Measurements from ENCODE around the gene UNC5A. TPM values are rescaled to one million over a fixed set of nuclear protein-coding genes. Genes with fewer than 3 reads are reported as not detected.
A peak's percentile ranks its signal among the peaks of the same experiment; 100 is the strongest.

Gene UNC5A
- total RNA-seq, result 0.29 TPM
- long read RNA-seq, result 0 reads

GRCh38 chr5:176810081-176810597 is at the start of gene UNC5A:
UNC5A (plus strand) TSS chr5:176810559; CDS start chr5:176810751, 192 bp downstream.
- DNase-seq (ENCODE audit: low spot score), result no peak

- no peak for DNase-seq (ENCODE audit: low spot score)
Measured at GRCh38 chr5:176761755-176762154, 48.6 kb upstream of the UNC5A start.

GRCh38 chr5:176762489-176762888 is 47.9 kb upstream of the UNC5A start:
- no peak for DNase-seq (ENCODE audit: low spot score)

- no peak for DNase-seq (ENCODE audit: low spot score)
Measured at GRCh38 chr5:176765687-176766086, 44.7 kb upstream of the UNC5A start.

GRCh38 chr5:176768174-176768970 is 42.0 kb upstream of the UNC5A start:
- DNase-seq (ENCODE audit: low spot score), result peak; percentile 79

GRCh38 chr5:176769911-176770310 is 40.4 kb upstream of the UNC5A start:
- DNase-seq (ENCODE audit: low spot score), result peak; percentile 79

- no peak for DNase-seq (ENCODE audit: low spot score)
Measured at GRCh38 chr5:176770431-176770830, 39.9 kb upstream of the UNC5A start.

GRCh38 chr5:176771102-176771845 is 39.1 kb upstream of the UNC5A start:
- DNase-seq (ENCODE audit: low spot score), result peak; percentile 43

GRCh38 chr5:176772271-176773210 is 37.8 kb upstream of the UNC5A start:
- DNase-seq (ENCODE audit: low spot score), result peak; percentile 77

GRCh38 chr5:176773408-176774035 is 36.8 kb upstream of the UNC5A start:
- DNase-seq (ENCODE audit: low spot score), result peak; percentile 62

GRCh38 chr5:176774216-176775171 is 35.9 kb upstream of the UNC5A start:
- DNase-seq (ENCODE audit: low spot score), result peak; percentile 81

GRCh38 chr5:176775409-176775808 is 35.0 kb upstream of the UNC5A start:
- no peak for DNase-seq (ENCODE audit: low spot score)

GRCh38 chr5:176776141-176776865 is 34.1 kb upstream of the UNC5A start:
- peak; percentile 64 for DNase-seq (ENCODE audit: low spot score)

GRCh38 chr5:176776916-176777315 is 33.4 kb upstream of the UNC5A start:
- peak; percentile 74 for DNase-seq (ENCODE audit: low spot score)

- peak; percentile 37 for DNase-seq (ENCODE audit: low spot score)
Measured at GRCh38 chr5:176778921-176779465, 31.4 kb upstream of the UNC5A start.

- DNase-seq (ENCODE audit: low spot score), result peak; percentile 71
Measured at GRCh38 chr5:176779537-176779936, 30.8 kb upstream of the UNC5A start.

GRCh38 chr5:176780176-176781053 is 29.9 kb upstream of the UNC5A start:
- DNase-seq (ENCODE audit: low spot score), result peak; percentile 59

GRCh38 chr5:176781054-176781375 is 29.3 kb upstream of the UNC5A start:
- peak; percentile 67 for DNase-seq (ENCODE audit: low spot score)

Data from mesenteric fat pad (tissue), 1 donor.